Hematopoietic multipotent progenitor cell treated with erythropoietin and hydrocortisone succinate and interleukin-3 and kit ligand, for 17 days (in vitro differentiated cells): ENCODE data around the gene CRYBA2.

ENCODE experiments used
- DNase-seq: peaks from one replicate; pipeline ENCODE4 v3.0.0-alpha.2; 2015; ENCODE audit warnings: low spot score

CRYBA2 gene

DNA sequence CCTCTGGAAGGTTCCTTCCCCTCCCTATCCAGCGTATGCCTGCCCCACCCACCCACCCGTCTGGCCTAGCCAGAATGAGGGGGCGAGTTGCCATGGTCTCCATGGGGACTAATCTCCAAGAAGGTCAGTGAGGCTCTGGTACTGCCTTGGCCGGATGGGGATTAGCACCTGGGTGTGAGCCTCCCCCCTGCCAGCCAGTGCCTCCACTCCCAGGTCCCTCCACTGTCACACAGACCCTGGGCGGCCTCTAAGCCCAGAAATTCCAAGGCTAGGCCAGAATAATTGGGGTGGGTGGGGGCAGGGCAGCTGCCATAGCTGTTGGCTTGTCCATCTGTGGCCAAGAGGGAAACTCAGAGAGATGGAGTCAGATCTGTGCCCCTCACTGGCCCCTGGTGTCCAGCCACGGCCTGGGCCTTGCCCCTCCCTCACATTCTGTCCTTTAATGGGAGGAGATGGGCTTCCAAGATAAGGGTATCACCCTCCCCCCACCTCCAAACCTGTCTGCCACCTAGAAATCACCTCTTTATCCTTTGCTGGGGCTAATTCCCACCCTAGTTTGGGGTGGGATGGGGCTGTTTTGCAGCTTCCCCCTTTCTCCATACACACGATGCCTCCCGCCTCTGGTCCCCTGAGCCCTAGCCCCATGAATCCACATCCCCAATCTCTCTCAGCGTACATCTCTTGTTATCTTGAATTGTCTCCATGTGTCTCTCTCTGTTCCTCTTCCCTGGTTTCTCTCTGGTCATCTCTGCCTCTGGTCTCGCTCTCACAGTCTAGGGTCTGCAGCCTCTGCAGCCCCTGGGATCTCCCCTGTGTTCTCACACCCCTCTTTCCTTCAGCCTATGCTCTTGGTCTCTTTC is 6.0 kb upstream of the CRYBA2 start:
- no peak for DNase-seq

DNA sequence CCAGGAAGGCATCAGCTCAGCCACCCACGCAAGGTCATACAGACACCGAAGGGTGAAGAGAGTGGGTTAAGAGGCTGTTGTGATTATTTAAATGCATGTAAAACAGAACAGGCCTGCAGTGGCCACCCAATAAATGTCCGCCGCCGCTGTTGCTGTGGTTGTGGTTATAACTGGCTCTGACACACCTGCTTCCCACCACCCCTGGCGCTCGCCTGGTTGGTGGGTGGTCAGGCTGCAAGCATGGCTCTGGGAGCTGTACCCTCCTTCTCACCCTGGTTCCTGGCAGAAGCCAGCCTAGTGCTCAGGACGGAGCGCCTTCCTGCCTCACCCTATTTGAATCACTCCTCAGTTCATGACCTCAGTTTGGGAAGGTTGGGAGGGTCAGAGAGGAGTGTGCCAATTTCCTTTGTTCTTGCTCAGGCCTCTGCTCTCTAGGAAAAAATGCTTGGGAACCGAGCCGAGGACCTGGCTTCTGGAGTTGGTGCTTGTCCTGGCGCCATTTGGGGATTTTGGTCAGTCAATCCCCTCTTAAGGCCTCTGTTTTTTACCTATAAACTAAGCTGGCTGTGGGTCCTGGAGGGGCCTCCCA is 5.3 kb upstream of the CRYBA2 start:
- no peak for DNase-seq

DNA sequence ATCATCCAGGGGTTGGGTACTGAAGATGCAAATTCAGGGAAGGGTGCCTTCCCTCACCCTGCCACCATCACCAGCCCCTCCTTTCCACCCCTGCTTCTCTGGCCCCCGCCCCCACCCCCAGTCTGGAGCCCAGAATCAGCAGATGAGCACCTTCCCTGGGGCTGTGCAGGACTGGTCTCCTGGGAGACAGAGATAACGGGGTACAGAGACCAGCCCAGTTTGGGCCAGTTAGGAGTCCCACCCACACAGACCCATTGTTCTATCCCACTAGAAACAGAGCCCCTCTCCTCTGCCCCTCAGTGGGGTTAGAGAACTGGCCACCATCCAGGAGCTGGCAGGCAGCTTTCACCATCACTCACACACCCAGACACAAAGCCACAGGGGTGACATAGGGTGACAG is 4.5 kb upstream of the CRYBA2 start:
- DNase-seq: no peak

DNA sequence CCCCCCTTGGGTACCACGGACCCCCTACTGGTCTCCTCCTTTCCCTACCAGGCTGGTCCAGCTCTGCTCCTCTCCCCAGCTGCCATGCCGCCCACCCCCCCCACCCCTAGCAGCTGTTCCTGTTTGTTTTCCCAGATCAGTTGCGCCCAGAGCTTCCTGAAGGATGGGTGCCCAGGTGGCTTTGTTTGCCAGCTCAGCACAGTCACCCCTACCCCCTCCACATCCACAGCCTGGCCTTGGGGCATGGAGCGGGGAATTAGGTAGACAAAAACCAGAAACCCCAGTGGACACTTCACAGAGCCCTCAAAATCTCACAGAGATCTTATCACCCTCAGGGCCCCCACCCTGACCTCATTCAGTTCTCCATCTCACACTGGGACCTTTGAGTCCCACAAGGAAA is 3.7 kb upstream of the CRYBA2 start:
- DNase-seq: no peak

DNA sequence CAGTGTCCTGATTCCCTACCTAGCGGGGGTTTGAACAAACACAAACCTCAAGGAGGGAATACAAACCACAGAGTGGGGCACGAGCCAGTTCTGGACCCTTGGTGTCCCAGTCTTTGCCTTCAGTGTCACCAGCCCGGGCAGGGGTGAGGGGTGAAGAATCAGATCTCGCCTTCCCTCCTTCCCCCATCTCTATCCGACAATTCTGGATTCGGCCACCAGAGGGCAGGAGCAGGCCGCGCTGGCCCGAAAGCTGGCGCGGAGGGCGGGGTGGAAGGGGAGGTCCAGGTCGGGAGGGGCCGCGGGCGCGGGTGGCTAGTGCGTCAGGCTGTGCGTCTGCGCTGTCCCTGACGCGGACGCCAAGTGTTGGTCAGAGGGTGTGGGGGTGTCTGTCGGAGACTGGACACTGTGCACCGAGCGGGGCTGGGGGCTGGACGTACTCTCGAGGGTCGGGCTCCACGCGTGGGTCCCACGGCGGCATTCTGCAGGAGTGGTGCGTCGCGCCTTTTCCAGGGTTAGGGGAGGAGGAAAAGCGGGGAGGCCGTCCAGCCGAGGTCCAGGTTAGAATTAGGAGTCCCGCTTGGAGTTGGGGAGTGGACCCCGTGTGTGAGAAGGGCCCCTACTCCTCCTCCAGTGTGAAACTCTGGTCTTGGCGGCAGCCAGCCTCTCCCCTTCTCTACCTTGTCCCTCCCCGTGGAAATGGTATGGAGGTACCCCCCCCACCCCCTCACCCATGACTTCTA is 2.9 kb upstream of the CRYBA2 start:
- peak; percentile 70 for DNase-seq

DNA sequence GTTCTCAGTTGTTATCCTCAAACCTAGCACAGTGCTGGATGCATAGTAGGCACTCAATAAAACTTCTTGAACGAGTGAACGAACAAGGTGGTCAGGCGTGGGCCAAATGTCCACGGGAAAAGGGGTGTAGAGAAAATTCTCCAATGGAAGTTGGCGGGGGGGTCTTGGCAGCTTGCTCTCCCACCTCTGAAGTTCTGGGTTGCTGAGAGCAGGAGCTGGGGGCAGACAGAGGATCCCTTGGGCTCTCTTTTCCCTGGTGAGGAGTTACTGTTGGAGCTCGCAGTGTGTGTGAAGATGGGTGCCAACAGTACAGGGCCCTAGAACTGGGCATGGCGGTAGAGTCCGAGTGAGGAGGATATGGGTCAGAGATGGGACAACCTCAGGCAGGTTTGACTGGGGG is 2.3 kb upstream of the CRYBA2 start:
- no peak for DNase-seq

DNA sequence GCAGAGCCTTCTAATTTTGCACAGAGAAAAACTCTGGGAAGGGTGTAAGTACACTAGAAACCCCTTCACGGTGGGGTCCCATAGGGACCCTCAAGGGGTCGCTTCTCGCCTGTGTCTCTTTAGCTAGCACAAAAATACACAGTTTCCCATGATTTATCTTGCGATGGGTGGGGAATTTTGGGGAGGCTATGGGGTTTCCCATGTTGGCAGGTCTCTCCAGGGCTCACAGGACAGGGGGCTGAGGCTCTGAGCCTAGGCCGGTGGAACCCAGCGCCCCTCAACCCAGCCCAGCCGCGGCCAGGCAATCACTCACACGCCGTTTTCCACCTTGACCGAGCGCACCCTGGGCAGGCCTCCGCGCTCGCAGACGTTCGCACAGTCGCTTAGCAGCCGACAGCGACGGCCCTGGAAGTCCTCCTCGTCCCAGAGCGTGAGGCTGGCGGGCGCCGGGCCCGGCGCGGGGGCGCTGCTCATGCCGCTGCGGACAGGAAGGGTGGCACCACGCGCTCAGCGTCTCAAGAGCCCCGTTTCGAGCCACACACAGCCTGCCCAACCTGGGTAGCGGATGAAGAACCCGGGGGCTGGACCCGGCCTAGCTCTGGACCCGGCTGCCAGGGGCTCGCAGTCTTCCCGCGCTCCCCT is 398 bp downstream of the CRYBA2 start:
- DNase-seq: no peak

DNA sequence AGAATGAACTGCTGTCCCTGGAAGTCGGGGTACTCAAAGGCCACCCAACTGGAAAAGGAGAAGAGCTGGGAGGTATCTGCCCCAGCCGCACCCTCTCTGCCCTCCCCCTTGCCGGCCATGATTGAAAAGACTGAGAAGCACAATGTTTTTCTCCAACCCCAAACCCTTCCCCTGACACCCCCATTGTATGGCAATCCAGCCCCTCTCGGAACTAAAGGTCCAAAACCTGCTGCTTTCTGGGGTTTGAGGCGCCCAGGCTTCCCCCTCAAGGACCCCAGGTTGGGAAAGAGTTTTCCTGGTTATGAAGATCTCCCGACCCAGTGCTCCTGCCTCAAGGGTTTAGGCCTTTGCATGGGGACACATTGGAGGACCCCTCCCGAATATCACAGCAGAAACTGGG is 1.0 kb downstream of the CRYBA2 start:
- DNase-seq: no peak

DNA sequence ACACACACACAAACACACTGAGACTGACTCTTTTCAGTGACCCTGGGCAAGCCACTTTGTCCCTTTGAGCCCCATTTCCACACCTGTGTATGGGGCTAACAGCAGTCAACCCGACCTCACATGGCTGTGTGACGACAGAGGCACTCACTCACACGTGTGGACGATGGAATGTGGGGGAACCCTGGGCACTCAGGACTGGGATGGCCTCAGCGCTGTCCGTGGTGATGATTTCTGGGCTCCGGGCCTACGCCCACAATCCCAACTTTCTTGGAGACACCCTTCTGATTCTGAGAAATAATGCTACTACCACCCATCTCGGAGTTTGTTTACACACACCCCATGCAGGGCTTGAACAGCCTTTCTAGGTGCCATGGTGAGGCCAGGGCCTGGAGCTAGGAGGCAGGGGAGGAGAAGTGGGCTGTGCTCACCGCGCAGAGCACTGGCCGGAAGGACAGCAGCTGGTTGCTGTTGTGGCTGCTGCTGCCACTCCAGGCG is 1.5 kb downstream of the CRYBA2 start:
- no peak for DNase-seq

DNA sequence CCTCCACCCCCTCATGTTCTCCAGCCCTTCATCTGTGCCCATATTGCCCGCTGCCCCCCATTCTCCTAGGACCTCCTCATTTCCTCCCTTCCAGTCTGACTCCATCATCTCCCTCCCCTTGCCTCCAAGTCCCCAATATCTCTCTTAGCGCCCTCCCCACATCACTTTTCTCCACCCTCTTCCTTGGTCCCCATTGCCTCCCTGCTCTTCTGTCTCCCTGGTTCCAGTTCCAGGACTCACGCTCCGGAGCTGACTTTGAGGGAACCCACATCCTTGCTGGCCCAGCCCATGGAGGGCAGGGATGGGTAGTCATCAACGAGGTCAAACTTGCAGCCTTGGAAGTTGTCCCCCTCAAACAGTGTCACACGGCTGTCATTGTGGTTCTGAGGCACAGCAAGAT is 2.6 kb downstream of the CRYBA2 start:
- no peak for DNase-seq

DNA sequence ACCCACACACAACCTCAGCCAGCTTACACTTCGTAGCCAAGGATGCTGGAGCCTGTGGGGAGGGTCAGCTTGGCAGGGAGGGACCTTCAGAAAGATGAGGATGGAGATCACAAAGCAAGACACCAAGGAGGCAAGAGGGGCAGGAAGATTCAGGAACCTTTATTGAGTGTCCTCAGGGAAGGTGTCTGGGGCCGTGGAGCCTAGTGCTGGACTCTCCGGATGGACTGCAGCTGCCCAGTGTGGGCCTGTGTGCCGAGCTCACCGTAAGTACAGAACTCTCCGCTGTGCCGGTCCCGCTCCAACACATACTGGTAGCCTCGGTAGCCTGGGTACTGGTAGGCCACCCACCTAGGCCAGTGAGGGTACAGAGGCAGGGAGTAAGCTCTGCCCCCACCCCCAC is 3.2 kb downstream of the CRYBA2 start:
- no peak for DNase-seq

DNA sequence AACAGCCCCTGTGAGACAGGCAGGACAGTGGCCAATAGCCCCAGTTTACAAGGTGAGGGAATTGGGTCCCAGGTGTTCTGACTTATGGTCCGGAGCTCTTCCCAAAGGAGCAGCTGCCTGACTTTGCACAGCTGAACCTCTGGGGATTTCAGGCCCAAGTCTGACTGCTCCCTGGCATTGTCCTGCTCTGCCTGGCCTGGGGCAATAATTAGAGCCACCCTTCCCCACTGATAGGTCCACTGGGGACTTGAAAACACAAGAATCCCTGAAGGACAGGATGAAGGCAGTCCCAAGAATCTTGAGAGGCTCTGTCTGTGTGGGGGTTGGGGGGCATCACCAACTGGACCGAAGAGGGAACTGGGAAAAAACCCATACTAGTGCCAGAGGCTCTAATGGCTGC is 4.6 kb downstream of the CRYBA2 start:
- DNase-seq: no peak

DNA sequence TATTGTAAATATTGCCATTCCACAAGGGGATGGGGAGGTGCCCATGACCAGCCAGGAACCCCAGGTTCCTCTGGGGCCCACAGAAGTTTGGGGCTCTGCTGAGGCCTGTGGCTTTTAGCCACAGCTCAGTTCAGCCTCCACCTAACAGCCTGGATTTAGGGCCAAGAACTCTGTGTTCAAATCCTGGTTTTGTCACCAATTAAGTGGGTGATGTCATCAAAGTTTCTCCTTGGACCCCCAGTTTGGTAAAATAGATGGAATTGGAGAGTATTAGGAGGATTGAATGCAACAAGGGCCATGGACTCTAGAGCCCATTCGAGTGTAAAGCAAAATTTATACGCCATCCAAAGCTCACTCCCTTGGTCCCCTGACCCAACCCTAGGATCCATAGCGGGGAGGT is 5.1 kb downstream of the CRYBA2 start:
- DNase-seq: no peak

DNA sequence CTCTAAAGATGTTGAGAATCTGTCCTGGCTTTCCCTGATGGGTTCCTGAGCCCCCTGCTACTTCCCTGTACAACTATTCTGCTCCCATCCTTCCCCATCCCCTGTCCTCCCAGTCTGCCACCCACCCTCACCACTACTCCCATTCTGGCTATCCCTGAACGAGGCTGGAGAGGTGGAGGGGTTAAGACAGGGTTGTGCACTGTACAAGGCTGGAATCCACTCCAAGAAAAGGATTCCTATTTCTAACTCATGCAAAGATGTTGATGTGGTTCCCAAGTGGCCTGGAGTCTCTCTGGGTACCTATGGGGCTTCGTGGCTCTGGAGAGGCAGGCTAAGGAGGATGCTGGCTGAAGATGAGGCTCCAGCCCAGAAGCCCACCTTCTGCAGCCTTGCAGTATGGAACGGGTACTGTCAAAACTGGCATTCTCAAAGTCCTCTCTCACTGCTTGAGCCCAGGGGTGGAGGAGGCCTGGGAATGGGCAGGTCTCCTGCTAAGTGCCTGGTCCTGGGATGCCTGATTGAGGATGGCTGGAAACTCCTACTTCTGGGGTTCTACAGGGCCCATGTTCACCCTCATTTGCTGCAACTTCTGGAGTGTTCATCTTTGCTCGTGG is 7.0 kb downstream of the CRYBA2 start:
- DNase-seq: no peak

DNA sequence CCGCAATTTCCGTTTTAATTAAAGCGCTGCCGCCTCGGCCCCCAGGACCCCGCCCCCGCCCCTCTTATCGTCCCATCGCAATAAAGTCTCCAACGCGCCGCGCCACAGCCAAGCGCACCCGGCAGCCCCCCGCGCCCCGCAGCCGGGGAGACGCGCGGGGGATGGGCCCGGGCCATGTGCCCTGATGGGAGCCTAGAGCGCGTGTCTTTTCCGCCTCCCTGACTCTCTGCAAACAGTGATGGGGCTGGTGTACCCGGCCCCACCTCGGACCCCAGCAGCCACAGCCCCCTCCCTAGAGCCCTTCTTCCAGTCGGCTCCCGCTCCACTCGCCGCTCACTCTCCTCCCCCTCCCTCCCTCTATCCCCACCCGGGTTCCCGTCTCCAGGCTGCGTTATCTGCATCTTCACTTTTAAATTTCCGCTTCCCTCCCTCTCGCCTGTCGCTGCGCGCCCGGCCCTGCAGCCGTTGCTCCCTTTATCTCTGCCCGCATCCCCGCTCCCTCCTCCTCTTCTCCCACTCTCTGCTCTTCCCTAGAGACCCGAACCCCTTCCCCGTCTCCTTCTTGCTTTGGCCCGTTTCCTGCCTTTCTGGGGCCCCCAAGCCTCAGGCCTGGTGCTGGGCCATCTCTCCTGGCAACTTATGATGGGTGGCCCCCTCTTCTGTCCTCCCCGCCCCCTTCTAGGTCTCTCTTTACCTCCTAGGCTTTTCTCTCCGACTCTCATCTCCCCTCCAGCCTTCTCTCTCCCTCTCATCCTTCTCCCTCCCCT is 7.7 kb downstream of the CRYBA2 start:
- no peak for DNase-seq

DNA sequence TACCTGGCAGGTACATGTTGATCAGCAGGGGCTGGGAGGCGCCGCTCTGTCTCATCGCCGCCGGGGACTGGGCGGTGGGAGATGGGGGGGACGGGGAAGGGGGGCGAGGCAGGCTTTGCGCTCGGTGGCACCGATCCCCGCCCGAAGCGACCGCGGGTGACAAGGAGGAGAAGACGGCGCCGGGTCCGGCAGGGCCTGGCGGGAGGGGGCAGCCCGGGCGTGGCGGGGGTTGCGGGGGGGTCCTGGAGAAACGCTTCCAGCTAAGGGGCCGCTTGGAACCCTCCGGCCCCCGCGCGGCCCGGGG is 8.2 kb downstream of the CRYBA2 start, which contains the start of gene FEV:
Gene FEV (minus strand): TSS at position 164 of the 304 bp plus-strand sequence. CDS start 109 bp downstream, at position 55.
- no peak for DNase-seq

DNA sequence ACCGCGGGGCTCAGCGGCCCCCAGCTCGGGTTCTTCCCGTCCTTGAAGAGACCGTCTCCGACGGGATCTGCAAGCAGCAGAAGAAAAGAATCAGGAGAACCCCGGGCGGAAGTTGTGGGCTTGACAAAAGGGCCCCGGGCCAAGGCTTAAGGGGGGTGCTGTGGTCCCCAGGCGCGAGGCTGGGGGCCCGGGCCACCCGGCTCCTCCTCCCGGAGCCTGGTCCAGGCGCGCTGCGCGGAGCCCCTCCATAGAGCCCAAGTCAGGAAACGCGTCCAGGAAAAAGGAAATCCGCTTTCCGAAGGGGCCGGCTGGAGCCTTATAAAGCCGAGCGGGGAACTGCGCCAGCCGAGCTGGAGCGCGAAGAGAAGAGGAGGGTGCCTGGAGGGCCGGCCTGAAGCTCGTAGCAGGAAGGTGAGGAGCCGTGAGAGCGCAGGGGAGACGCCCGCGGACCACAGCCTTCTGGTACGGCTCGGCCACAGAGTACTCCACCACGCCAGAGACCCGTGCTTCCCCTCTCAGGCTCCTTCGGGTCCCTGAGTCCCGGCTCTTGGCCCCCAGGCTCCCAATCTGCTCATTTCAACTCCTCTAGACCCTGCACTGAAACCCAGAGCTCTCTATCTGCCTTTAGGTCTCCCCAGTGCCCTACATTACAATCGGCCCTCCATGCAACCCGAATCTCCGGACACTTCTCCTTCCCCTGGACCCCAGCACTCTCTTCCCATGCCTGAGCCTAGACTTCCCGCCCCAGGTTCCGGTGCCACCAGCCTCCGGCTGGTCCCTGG is 8.8 kb downstream of the CRYBA2 start:
- no peak for DNase-seq

DNA sequence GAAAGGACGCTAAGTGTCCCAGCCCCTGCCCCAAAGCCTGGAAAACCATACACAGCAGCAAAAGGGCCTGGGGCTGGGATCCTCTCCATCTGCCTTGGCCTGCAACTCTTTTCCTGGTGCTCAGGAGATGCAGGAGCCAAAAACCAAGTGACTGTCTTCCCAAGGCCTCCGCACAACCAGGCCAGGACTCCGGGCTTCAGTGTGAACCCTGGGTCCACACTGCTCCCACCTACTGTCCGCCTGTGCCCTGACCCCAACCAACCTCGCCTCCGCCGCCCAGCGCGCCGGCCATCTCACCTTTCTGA is 9.3 kb downstream of the CRYBA2 start:
- DNase-seq: no peak

DNA sequence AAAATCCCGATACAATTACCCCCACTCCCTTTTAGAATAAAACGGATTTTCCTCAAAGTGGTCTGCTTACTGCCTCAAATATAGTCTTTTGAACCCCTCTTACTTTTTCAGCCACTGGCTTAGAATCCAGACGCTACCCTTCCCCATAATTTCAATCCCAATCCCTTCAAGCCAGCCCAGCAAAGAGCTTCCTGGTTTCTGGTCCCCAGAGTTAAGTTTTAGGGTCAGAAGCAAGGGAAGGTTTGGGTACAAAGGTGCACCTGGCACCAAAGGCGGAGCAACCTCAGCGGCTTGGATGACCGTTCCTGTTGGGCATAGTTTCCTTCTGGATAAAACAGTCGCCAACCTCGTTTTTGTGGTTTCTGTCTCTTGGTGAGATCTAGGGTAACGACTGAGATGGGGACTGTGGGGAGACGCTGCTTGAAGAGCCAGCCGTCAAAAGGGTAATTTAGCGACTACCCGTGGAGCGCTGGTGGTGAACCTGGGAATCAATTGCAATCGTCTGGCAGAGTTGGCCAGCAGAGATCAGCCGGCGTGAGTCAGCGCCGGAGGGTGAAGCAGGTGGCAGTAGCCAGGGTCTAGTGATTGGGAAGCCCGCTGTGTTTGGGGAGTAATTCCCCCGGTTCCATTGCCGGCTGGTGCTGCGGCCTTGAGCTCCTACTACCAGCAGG is 9.8 kb downstream of the CRYBA2 start:
- DNase-seq: no peak

DNA sequence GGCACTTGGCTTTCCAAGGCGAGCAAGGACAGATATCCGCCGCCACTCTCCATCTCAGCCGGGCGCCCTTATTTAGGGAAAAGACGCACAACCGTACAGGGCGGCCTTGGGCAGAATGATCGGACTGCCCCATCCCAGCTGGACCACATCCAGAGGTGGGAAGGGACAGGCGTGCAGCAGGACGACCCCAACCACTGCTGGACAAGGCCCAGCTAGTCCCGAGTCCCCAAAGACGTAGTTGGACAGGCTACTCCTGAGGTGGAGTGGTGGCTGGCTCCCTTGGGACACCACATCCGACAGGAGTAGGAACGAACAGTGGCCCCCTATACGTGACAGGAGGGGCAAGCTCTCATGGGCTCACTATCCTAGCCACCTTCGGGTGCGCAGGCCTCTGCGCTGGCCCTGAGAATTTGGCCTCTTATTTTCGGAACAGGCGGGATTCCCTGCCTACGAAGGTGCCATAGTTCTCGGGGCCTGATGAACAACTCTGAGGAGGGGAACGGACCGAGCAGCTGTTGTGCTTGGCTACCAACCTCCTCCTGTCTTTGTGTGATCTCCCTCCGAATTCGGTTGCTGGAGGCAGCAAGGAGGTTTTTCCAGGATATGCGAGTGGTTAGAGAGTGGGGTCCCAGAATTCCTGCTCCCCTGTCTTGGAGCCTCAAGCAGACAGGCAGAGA is 10.5 kb downstream of the CRYBA2 start:
- DNase-seq: no peak
